GM12892 (cell line): Measurements from ENCODE around the gene SDHAF3.
"Not testable (repeated sequence)": the region's sequence is repeated elsewhere in the genome, so short reads cannot be mapped to it uniquely, and the experiment has no call there.

Experiments
- DNase-seq: peaks from one replicate; pipeline ENCODE4 v3.0.0; 2011; ENCODE audit not compliant: insufficient read length
- FAIRE-seq: peaks from 2 replicates; lab custom pipeline; 2011; peaks lifted over from hg19 to GRCh38; lab: Jason Lieb, UNC
- POLR2A ChIP-seq: IDR thresholded peaks from 2 replicates; pipeline ENCODE4 v1.6.1; 2011; ENCODE audit warnings: low read depth, low read length, control low read depth
- POLR2AphosphoS5 ChIP-seq: IDR thresholded peaks from 2 replicates; pipeline ENCODE4 v1.6.1; 2011; ENCODE audit warnings: low read depth, low read length, control low read depth
- TAF1 ChIP-seq: IDR thresholded peaks from 2 replicates; pipeline ENCODE4 v1.6.1; 2011; ENCODE audit warnings: low read depth, mild to moderate bottlenecking, control low read depth, low read length, borderline replicate concordance

Gene SDHAF3

GRCh38 chr7:97179454-97180104 is 62.1 kb downstream of the SDHAF3 start:
- TF ChIP-seq POLR2A (no peak), TAF1 (no peak), POLR2AphosphoS5 (no peak)
- DNase-seq (peak; percentile 19), FAIRE-seq (peak; percentile 88)

GRCh38 chr7:97187067-97187466 is 69.6 kb downstream of the SDHAF3 start:
- no peak for DNase-seq
- no peak for FAIRE-seq
- TF ChIP-seq POLR2AphosphoS5 (no peak), POLR2A (no peak), TAF1 (no peak)

- not testable (repeated sequence) for DNase-seq, FAIRE-seq
Measured at GRCh38 chr7:97196174-97196573, 78.7 kb downstream of the SDHAF3 start.

GRCh38 chr7:97198596-97198995 is 81.1 kb downstream of the SDHAF3 start:
- FAIRE-seq = no peak
- no peak for DNase-seq
- TF ChIP-seq TAF1 = no peak
- TF ChIP-seq POLR2AphosphoS5 = no peak
- TF ChIP-seq POLR2A = no peak

- DNase-seq (no peak), FAIRE-seq (no peak)
- TF ChIP-seq TAF1 (no peak), POLR2A (no peak), POLR2AphosphoS5 (no peak)
Measured at GRCh38 chr7:97200018-97200417, 82.5 kb downstream of the SDHAF3 start.

GRCh38 chr7:97203957-97204356 is 86.5 kb downstream of the SDHAF3 start:
- DNase-seq (no peak), FAIRE-seq (no peak)
- TF ChIP-seq TAF1 (no peak), POLR2AphosphoS5 (no peak), POLR2A (no peak)

GRCh38 chr7:97204821-97205220 is 87.3 kb downstream of the SDHAF3 start:
- DNase-seq (no peak), FAIRE-seq (no peak)
- TF ChIP-seq POLR2A (no peak), POLR2AphosphoS5 (no peak), TAF1 (no peak)

- TF ChIP-seq POLR2AphosphoS5 (no peak), POLR2A (no peak), TAF1 (no peak)
- DNase-seq (no peak), FAIRE-seq (no peak)
Measured at GRCh38 chr7:97215556-97215955, 98.1 kb downstream of the SDHAF3 start.

- TF ChIP-seq TAF1 (no peak), POLR2AphosphoS5 (no peak), POLR2A (no peak)
- FAIRE-seq (no peak), DNase-seq (no peak)
Measured at GRCh38 chr7:97218767-97219166, 101.3 kb downstream of the SDHAF3 start.

- TF ChIP-seq POLR2A = no peak
- TF ChIP-seq POLR2AphosphoS5 = no peak
- TF ChIP-seq TAF1 = no peak
- DNase-seq = no peak
- FAIRE-seq = no peak
Measured at GRCh38 chr7:97219237-97219636, 101.7 kb downstream of the SDHAF3 start.

GRCh38 chr7:97224316-97224715 is 106.8 kb downstream of the SDHAF3 start:
- TF ChIP-seq POLR2A = no peak
- TF ChIP-seq TAF1 = no peak
- TF ChIP-seq POLR2AphosphoS5 = no peak
- DNase-seq = no peak
- FAIRE-seq = no peak

- TF ChIP-seq TAF1 (no peak), POLR2AphosphoS5 (no peak), POLR2A (no peak)
- DNase-seq = no peak
- no peak for FAIRE-seq
Measured at GRCh38 chr7:97226541-97226940, 109.0 kb downstream of the SDHAF3 start.
